ENCODE results near the gene PRR20C. TPM values are rescaled to one million over a fixed set of nuclear protein-coding genes. Genes with fewer than 3 reads are reported as not detected.
"Not testable (repeated sequence)": the region's sequence is repeated elsewhere in the genome, so short reads cannot be mapped to it uniquely, and the experiment has no call there.

Gene PRR20C
- total RNA-seq (not detected), polyA plus RNA-seq (not detected)
- long read RNA-seq, donor 1, result 0 reads
- long read RNA-seq, donor 2, result 0 reads
- long read RNA-seq, donor 3, result 0 reads

DNA sequence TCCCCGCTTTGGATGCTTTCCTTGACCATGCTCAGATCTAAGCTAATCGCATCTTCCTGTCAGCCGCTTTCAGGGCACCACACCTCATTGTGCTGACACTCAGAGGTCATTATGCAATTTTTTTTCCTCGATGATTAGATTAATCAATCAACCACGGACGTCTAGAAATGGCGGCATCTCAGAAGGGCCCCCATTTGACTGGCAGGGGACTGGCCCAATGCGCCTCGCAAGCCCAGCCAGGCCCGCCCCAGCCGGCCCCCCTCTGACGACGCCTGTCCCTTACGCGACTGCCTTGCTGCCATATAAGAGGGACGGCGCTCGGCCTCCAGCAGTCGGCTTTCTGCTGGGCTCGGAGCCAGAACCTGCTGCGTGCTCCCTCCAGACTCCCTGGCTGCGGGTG lies at the start of gene PRR20C:
Gene PRR20C (plus strand): TSS at position 301 of the 400 bp plus-strand sequence. CDS start 387 bp downstream, outside the sequence.
- H3K4me1 ChIP-seq; intact Hi-C loops (cut with DNase I); H3K9me3 ChIP-seq; H3K27me3 ChIP-seq; H3K4me3 ChIP-seq; ATAC-seq; H3K36me3 ChIP-seq; H3K27ac ChIP-seq; DNase-seq: not testable (repeated sequence)
- no CpG with 5 or more reads among the region's 22 CpGs for WGBS, 2 donors

DNA sequence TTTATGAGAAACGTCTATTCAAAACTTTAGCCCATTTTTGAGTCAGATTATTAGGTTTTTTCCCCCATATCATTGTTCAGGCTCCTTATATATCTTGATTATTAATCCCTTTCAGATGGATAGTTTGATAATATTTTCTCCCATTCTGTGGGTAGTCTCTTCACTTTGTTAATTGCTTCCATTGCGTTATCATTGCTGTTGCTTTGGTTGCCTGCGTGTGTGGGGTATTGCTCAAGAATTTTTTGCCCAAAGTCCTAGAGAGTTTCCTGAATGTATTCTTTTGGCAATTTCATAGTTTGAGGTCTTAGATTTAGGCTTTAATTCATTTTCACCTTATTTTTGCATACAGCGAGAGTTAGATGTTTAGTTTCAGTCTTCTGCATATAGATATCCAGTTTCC lies 38.9 kb upstream of the PRR20C start:
- no peak overlapping the region for H3K27ac ChIP-seq
- H3K27me3 ChIP-seq, result no peaks in the 10 kb centered on the region
- TF ChIP-seq, protein P1, sequence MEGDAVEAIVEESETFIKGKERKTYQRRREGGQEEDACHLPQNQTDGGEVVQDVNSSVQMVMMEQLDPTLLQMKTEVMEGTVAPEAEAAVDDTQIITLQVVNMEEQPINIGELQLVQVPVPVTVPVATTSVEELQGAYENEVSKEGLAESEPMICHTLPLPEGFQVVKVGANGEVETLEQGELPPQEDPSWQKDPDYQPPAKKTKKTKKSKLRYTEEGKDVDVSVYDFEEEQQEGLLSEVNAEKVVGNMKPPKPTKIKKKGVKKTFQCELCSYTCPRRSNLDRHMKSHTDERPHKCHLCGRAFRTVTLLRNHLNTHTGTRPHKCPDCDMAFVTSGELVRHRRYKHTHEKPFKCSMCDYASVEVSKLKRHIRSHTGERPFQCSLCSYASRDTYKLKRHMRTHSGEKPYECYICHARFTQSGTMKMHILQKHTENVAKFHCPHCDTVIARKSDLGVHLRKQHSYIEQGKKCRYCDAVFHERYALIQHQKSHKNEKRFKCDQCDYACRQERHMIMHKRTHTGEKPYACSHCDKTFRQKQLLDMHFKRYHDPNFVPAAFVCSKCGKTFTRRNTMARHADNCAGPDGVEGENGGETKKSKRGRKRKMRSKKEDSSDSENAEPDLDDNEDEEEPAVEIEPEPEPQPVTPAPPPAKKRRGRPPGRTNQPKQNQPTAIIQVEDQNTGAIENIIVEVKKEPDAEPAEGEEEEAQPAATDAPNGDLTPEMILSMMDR (IDR thresholded peaks at IDR 0.05), result no peak
- no peaks in the 10 kb centered on the region for H3K4me1 ChIP-seq
- intact Hi-C loops (cut with DNase I), result no loop called here
- ATAC-seq (no peak), DNase-seq (no peak)
- H3K4me3 ChIP-seq, result no peak overlapping the region
- peaks cover 0 to 38% (median 0%) of the 10 kb centered on the region in 11 donors for H3K9me3 ChIP-seq
- 89 to 95% methylated on average over 4 of the region's 4 CpGs for WGBS, 2 donors
- no peaks in the 10 kb centered on the region for H3K36me3 ChIP-seq

DNA sequence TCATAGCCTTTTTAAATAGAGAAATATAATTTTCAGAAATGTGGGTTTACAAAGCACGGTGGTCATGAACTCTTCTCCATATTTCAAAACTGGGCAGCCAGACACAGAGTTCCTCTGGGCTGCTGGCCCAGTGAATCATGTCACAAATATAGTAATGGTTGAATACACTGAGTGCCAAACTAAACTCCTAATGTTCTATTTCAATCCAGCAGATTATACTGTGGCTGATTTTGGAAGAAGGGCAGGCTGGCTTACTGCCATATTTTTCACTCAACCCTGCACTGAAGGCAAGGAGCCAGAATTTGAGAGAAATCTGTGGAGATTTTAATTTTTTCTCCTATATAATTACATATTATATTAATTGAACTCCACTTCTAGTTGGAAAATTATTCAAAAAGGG lies 30.2 kb upstream of the PRR20C start:
- TF ChIP-seq, protein P1 (IDR thresholded peaks at IDR 0.05), result no peak
- H3K4me1 ChIP-seq, result peaks cover 0 to 23% (median 5%) of the 10 kb centered on the region in 9 donors
- H3K9me3 ChIP-seq, result no peaks in the 10 kb centered on the region
- H3K36me3 ChIP-seq, result no peaks in the 10 kb centered on the region
- intact Hi-C loops (cut with DNase I), result no loop called here
- no peaks in the 10 kb centered on the region for H3K27me3 ChIP-seq
- 12 to 13% methylated on average over 1 of the region's 1 CpG for WGBS, 2 donors
- H3K27ac ChIP-seq, result peak overlapping the region in 9 of 10 donors; percentile 57 to 88 (median 68)
- peak; percentile 94 to 100 (median 99) for ATAC-seq
- DNase-seq, result peak in 1 of 2 donors; percentile 73
- no peak overlapping the region for H3K4me3 ChIP-seq

DNA sequence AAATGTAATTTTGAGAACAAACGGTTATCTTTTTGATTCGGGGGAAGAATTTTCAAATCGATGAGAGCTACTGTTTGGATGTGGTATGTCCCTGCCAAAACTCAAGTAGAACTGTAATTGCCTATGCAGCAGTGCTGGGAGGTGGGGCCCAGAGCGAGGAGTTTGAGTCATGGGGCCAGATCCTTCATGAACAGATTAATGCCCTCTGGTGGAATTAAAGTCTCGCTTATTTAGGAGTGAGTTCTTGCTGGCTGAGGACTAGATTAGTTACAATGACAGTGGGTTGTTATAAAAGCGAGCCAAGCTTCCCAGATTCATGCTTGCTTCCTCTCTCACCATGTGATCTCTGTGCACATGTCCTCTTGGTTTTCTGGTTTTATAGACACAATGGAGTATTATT lies 25.0 kb upstream of the PRR20C start:
- H3K9me3 ChIP-seq, result no peaks in the 10 kb centered on the region
- intact Hi-C loops (cut with DNase I), result no loop called here
- no peaks in the 10 kb centered on the region for H3K36me3 ChIP-seq
- DNase-seq (no peak), ATAC-seq (no peak)
- TF ChIP-seq, protein P1 (IDR thresholded peaks at IDR 0.05), result no peak
- no peak overlapping the region for H3K4me3 ChIP-seq
- WGBS, 2 donors, result 76 to 77% methylated on average over 6 of the region's 6 CpGs
- no peak overlapping the region for H3K27ac ChIP-seq
- no peaks in the 10 kb centered on the region for H3K27me3 ChIP-seq
- peaks cover 0 to 7% (median 4%) of the 10 kb centered on the region in 9 donors for H3K4me1 ChIP-seq

DNA sequence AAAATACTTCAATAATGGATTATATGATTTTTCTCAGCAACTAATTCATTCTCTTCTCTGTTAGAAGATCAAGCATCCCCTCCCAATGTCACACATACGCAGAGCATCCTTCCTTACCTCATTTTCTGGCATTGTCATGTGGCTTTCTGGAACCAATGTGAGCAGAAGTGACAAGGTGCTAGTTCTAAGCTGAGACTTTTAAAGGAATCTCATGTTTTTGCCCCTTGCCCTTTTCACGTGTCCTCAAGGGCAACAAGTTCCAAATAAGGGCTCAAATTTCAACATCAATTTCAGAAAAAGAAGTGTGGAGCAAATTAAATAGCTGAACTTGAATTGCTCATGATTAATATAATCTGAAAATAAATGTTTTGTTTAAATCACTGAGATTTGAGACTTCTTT lies 17.8 kb upstream of the PRR20C start:
- ATAC-seq, result no peak
- WGBS, 2 donors, result 60 to 65% methylated on average over 2 of the region's 2 CpGs
- Histone ChIP-seq H3K27me3 (no peaks in the 10 kb centered on the region), H3K27ac (no peak overlapping the region), H3K4me3 (no peak overlapping the region), H3K36me3 (no peaks in the 10 kb centered on the region), H3K9me3 (peaks cover 0 to 10% (median 0%) of the 10 kb centered on the region in 11 donors), H3K4me1 (no peaks in the 10 kb centered on the region)
- TF ChIP-seq, protein P1 (IDR thresholded peaks at IDR 0.05), result no peak
- intact Hi-C loops (cut with DNase I), result no loop called here
- no peak for DNase-seq
